Heart left ventricle (tissue), 13 donors: Measurements from ENCODE around the gene PLEKHA7.

ENCODE experiments used
- CTCF ChIP-seq, 12 donors: fragments of 200-600 bp; sonication (generic) in 4 of 12; IDR thresholded peaks; one replicate each; pipeline versions ENCODE4 v1.5.0 to v1.8.0; 2018 to 2022; ENCODE audit warnings: antibody characterized with exemption in 12 of 12, mild to moderate bottlenecking in 5 of 12
- POLR2A ChIP-seq, 2 donors: fragments of 450-650 bp; IDR thresholded peaks; one replicate each; pipeline ENCODE4 v1.6.1; 2017; ENCODE audit warnings: antibody characterized with exemption in 2 of 2, mild to moderate bottlenecking in 2 of 2, moderate library complexity in 2 of 2
- donor health status: ischemic (EF 13 %, LVEDD 7.1; RV severe dilation, severe dysfunction).
- donor health status: DM: no; HTN: yes; CAD: no.
- donor health status: DM: no; HTN: no; CAD: no.
- donor health status: ischemic (EF 25% LVEDD 6.9; RV normal size, moderate dysfunction).
- donor health status: ischemic (EF 25% LVEDD 5.7; RV mildly dilated, moderate dysfunction).
- donor health status: ischemic (EF 35%, LVEDD 5.7; RV mildly dilated, moderate dysfunction).
- donor health status: nonischemic (EF 11% LVEDD 7.7; RV severe dilation, severe dysfunction).
- donor health status: DM: yes; HTN: yes; CAD: no.
- donor health status: PGD.
- donor health status: ischemic (EF 29% LVEDD 5.4; RV normal size, mild dysfunction).
- donor health status: nonischemic (EF 23%, LVEDD 6.1; RV moderate dilation, normal function).

- no peak for TF ChIP-seq CTCF (IDR thresholded peaks at IDR 0.05)
- no peak for TF ChIP-seq POLR2A (IDR thresholded peaks at IDR 0.05)
Observed at GRCh38 chr11:16853859-16854258, 160.4 kb downstream of the PLEKHA7 start.
